ENCODE measurements around the gene PALMD.

PALMD gene

DNA sequence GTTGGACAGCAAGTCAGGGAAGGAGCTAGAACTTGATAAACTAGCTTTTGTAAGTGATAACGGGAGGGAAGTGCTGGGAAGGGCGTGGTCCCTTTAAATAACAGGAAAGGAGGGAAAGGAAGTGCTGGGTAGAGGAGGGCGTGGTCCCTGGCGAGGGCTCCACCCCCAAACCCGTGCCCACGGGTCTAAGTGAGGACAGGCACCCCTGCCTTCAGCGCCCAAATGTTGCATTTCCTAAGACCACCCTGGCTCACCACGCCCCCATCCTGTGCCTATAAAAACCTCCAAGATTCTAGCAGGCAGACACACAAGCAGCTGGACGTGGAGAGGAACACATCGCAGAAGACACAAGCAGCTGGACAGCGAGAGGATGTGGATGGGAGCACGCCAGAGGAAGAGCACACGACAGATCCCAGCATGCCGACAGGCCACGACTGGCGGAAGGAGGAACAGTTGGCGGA is 58.5 kb downstream of the PALMD start:
- no peak for DNase-seq

DNA sequence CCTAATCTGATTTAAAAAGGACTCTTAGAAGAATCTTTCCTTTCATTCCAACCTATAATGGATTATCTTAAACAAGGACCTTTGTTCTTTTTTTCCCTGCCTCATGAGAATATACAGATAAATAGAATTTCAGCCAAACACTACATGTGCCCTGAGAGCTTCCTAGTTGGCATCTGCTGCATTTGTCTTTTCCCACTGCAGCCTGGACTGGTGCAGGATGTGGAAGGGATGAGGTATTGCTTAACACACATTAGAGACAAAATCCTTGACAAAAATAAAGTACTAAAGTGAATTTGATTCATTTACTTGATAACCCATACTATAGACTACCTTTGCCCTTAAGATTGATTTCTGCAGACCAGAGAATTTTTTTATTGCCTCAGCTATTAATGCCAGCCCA is 59.5 kb downstream of the PALMD start:
- DNase-seq: no peak

- DNase-seq: peak; percentile 64
Measured at GRCh38 chr1:99707535-99708142, 61.7 kb downstream of the PALMD start.

DNA sequence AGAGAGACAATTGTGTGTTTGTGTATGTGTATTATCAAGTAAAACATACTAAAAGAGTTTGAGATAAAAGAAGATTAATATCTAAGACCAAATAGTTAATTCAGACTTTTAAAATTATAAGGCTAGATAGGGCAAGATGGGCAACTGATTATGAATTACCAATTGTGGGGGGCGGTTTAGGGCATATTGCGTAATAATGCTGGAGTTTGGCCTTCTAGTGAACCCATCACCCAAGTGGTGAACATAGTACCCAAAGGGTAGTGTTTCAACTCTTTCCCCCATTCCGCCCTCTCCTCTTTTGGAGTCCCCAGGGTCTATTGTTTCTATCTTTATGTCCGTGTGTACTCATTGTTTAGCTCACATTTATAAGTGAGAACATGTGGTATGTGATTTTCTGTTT is 65.1 kb downstream of the PALMD start:
- no peak for DNase-seq

DNA sequence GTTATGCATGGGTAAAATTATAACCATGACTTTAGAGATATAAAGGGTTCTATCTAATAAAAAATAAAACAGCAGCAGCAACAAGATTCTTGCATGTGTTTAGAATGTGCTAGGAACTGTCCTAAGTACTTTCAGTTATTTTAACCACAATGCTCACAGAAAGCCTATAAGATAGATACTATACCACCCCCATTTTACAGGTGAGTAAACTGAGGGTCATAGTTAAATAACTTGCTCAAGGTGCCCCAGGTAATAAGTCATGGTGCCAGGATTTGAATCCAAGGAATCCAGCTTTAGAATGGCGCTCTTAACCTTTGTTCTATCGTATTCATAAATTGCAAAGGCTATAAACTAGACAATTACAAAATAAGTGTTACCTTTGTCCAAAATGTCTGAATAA is 67.1 kb downstream of the PALMD start:
- DNase-seq: no peak

GRCh38 chr1:99717005-99717404 is 71.1 kb downstream of the PALMD start:
- DNase-seq: no peak

GRCh38 chr1:99723251-99723650 is 77.3 kb downstream of the PALMD start:
- no peak for DNase-seq

- no peak for DNase-seq
Measured at GRCh38 chr1:99725996-99726395, 80.1 kb downstream of the PALMD start.

DNA sequence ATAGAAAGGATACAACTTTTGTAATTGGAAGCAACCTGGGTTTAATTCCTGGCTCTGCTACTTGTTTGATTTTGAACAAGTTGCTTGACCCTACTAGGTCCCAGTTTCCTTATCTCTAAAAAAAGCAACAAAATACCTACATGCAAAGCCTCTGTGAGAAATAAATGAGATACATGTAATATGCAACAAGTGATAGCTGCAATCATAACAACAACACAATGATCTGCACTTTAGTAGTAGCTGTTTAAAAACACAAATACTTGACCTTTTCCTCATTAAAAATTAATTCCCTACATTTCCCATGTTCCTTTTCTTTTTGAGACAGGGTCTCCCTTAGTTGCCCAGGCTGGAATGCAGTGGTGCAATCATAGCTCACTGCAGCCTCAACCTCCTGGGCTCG is 80.5 kb downstream of the PALMD start:
- no peak for DNase-seq

GRCh38 chr1:99726818-99727217 is 80.9 kb downstream of the PALMD start:
- DNase-seq: no peak

GRCh38 chr1:99727575-99728185 is 81.8 kb downstream of the PALMD start:
- no peak for DNase-seq

- DNase-seq: no peak
Measured at GRCh38 chr1:99728494-99729235, 82.8 kb downstream of the PALMD start.

DNA sequence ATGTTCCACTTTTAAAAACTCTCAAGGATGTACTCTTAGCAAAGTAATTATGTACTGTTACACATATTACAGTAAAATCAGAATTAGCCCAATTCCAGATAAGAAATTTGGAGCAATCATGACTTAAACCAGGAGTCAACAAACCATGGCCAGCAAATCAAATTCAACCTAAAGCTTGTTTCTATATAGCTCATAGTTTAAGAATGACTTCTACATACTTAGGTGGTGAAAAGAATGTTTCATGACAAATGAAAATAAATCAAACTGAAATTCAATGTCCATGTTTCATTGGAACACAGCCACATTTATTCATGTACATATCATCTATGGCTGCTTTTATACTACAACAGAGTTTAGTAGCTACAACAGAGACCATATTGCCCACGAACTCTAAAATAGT is 85.5 kb downstream of the PALMD start:
- DNase-seq: no peak

GRCh38 chr1:99735852-99736251 is 89.9 kb downstream of the PALMD start:
- no peak for DNase-seq

GRCh38 chr1:99737016-99737415 is 91.1 kb downstream of the PALMD start:
- no peak for DNase-seq

DNA sequence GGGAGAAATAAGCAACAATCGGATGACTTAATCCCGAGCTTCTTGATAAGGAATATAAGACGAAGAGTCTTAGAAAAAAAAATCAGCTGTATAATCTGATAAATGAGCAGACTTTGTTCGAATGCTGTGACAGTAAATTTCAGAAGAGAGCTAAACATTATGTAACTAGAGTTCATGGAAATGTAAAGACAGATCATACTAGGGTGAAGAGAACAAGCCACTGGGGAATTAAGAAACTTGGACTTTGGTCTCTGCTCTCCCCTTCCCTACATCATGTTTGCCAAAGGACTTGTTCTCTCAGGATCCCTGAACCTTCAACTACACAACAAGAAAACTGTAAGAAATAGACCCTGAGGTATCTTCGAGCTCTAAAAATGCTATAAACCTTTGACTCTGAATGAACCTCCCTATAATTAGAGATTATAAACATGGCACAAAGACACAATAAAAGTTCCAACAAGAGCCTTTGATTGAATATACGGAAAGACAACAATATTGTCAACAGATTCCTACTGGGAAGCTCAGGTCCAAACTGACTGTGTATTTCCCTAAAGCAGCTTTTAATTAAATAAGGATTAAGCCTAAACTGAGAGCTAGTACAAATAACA is 93.0 kb downstream of the PALMD start:
- DNase-seq: no peak

GRCh38 chr1:99740141-99740540 is 94.2 kb downstream of the PALMD start:
- DNase-seq: no peak

Measured in NCI-H774 (cell line).